ENCODE measurements around the gene JCAD.
"Not testable (repeated sequence)": the region's sequence is repeated elsewhere in the genome, so short reads cannot be mapped to it uniquely, and the experiment has no call there.

JCAD gene

GRCh38 chr10:30059209-30060107 lies at the start of gene JCAD:
Gene JCAD (minus strand): TSS chr10:30059586. CDS start chr10:30047812, 11,774 bp downstream.
- no peak for DNase-seq

GRCh38 chr10:30106987-30107386 lies 47.6 kb upstream of the JCAD start:
- DNase-seq = no peak

GRCh38 chr10:30103595-30104320 lies 44.4 kb upstream of the JCAD start:
- DNase-seq = no peak

GRCh38 chr10:30099706-30100105 lies 40.3 kb upstream of the JCAD start:
- DNase-seq = not testable (repeated sequence)

- DNase-seq = no peak
These were observed 39.7 kb upstream of the JCAD start for GRCh38 chr10:30099101-30099500.

GRCh38 chr10:30098629-30099028 lies 39.2 kb upstream of the JCAD start:
- DNase-seq = no peak

GRCh38 chr10:30096564-30096963 lies 37.2 kb upstream of the JCAD start:
- DNase-seq = no peak

GRCh38 chr10:30095631-30096422 lies 36.4 kb upstream of the JCAD start:
- DNase-seq = no peak

GRCh38 chr10:30094601-30095000 lies 35.2 kb upstream of the JCAD start:
- DNase-seq = no peak

GRCh38 chr10:30093303-30093950 lies 34.0 kb upstream of the JCAD start:
- DNase-seq = no peak

GRCh38 chr10:30092151-30092790 lies 32.9 kb upstream of the JCAD start:
- no peak for DNase-seq

- no peak for DNase-seq
These were observed 31.8 kb upstream of the JCAD start for GRCh38 chr10:30091136-30091535.

GRCh38 chr10:30088178-30088577 lies 28.8 kb upstream of the JCAD start:
- no peak for DNase-seq

- no peak for DNase-seq
These were observed 24.5 kb upstream of the JCAD start for GRCh38 chr10:30083934-30084333.

- DNase-seq = no peak
These were observed 21.8 kb upstream of the JCAD start for GRCh38 chr10:30081182-30081581.

GRCh38 chr10:30080161-30080560 lies 20.8 kb upstream of the JCAD start:
- DNase-seq = no peak

GRCh38 chr10:30079408-30079807 lies 20.0 kb upstream of the JCAD start:
- DNase-seq = no peak

GRCh38 chr10:30075481-30075880 lies 16.1 kb upstream of the JCAD start:
- DNase-seq = no peak

- DNase-seq = no peak
These were observed 15.5 kb upstream of the JCAD start for GRCh38 chr10:30074933-30075332.

GRCh38 chr10:30074090-30074489 lies 14.7 kb upstream of the JCAD start:
- DNase-seq = no peak

GRCh38 chr10:30073767-30074060 lies 14.3 kb upstream of the JCAD start:
- DNase-seq = no peak

- DNase-seq = no peak
These were observed 13.8 kb upstream of the JCAD start for GRCh38 chr10:30073045-30073766.
